Activated CD4-positive, alpha-beta T cell treated with anti-CD3 and anti-CD28 coated beads, Interleukin-2, amount 50 U/mL, for 24 hours (primary cell): ENCODE results near the gene LPP.
"Not testable (repeated sequence)": the region's sequence is repeated elsewhere in the genome, so short reads cannot be mapped to it uniquely, and the experiment has no call there.

Experiments
- DNase-seq, 2 donors: peaks; one replicate each; pipeline ENCODE4 v3.0.0-alpha.2; 2020; ENCODE audit warnings: low read depth in 1 of 2, low spot score in 1 of 2

Gene LPP

GRCh38 chr3:188427981-188428380 lies 274.0 kb downstream of the LPP start:
- not testable (repeated sequence) for DNase-seq

- DNase-seq = no peak
These were observed 277.1 kb downstream of the LPP start for GRCh38 chr3:188431040-188431439.

GRCh38 chr3:188431553-188431952 lies 277.6 kb downstream of the LPP start:
- no peak for DNase-seq

GRCh38 chr3:188432802-188433520 lies 279.0 kb downstream of the LPP start:
- DNase-seq = no peak

GRCh38 chr3:188433521-188434150 lies 279.7 kb downstream of the LPP start:
- DNase-seq = no peak

GRCh38 chr3:188434594-188434993 lies 280.6 kb downstream of the LPP start:
- no peak for DNase-seq

- no peak for DNase-seq
These were observed 281.3 kb downstream of the LPP start for GRCh38 chr3:188435266-188435665.

GRCh38 chr3:188437926-188438325 lies 284.0 kb downstream of the LPP start:
- DNase-seq = no peak

GRCh38 chr3:188439080-188439479 lies 285.1 kb downstream of the LPP start:
- peak in 1 of 2 donors; percentile 34 for DNase-seq

- DNase-seq = no peak
These were observed 286.5 kb downstream of the LPP start for GRCh38 chr3:188440340-188440972.

- DNase-seq = no peak
These were observed 288.5 kb downstream of the LPP start for GRCh38 chr3:188442430-188442829.

- not testable (repeated sequence) for DNase-seq
These were observed 291.2 kb downstream of the LPP start for GRCh38 chr3:188445175-188445574.

GRCh38 chr3:188446014-188446413 lies 292.1 kb downstream of the LPP start:
- no peak for DNase-seq

GRCh38 chr3:188446766-188447165 lies 292.8 kb downstream of the LPP start:
- no peak for DNase-seq

GRCh38 chr3:188448813-188449212 lies 294.9 kb downstream of the LPP start:
- DNase-seq = no peak

- no peak for DNase-seq
These were observed 295.5 kb downstream of the LPP start for GRCh38 chr3:188449421-188449820.

GRCh38 chr3:188452158-188452772 lies 298.3 kb downstream of the LPP start:
- DNase-seq = no peak

GRCh38 chr3:188453431-188454384 lies 299.8 kb downstream of the LPP start:
- DNase-seq = no peak

- no peak for DNase-seq
These were observed 301.8 kb downstream of the LPP start for GRCh38 chr3:188455748-188456147.

GRCh38 chr3:188458756-188459155 lies 304.8 kb downstream of the LPP start:
- DNase-seq = no peak

- DNase-seq = no peak
These were observed 311.4 kb downstream of the LPP start for GRCh38 chr3:188465311-188465710.
